Measurements from ENCODE around the gene S100A7A.
"Not testable (repeated sequence)": the region's sequence is repeated elsewhere in the genome, so short reads cannot be mapped to it uniquely, and the experiment has no call there.

GRCh38 chr1:153407274-153407673 is 9.0 kb upstream of the S100A7A start:
- TF ChIP-seq CTCF (IDR thresholded peaks at IDR 0.05; ENCODE audit: insufficient read depth, low read depth, low read length); EZH2 (IDR thresholded peaks at IDR 0.05; ENCODE audit: insufficient read depth, low read length): not testable (repeated sequence)
